C4-2B (cell line): ENCODE results near the gene ATP11A.

Source experiments
- ZFX ChIP-seq: fragments of 450-650 bp; IDR thresholded peaks from 2 replicates; pipeline ENCODE4 v1.6.1; 2017
- TF ChIP-seq, protein P1 (sequence below): fragments of 450-650 bp; conservative IDR thresholded peaks from 2 replicates; pipeline ENCODE4 v1.5.1; 2017; ENCODE audit warnings: mild to moderate bottlenecking

DNA sequence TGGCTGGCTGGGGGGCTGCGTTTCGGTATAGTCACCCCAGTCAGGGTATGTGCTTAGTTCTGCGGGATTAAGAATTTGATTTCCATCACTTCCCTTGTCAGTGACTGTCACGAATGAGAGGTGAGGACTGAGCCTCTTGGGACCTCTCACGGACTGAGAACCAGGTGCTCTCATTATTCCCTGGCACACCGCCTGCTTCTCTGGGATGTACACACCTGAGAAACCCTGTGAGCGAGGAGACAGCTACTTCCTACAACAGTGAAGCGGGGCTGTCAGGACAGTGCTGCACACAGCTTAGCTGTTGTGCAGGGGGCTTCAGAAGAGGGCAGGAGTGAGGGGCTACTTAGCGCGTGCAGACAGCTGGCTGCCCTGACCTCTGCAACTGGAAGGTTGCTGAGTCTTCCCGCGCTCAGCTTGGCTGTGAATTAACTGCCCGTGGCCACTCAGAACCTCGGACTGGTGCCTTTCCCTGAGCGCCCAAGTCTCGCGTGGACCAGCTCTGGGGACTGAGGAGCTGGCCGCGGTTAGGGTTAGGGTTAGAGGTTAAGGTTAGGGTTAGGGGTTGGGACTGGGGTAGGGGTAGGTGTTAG, 213.9 kb downstream of the ATP11A start:
- TF ChIP-seq, protein P1, sequence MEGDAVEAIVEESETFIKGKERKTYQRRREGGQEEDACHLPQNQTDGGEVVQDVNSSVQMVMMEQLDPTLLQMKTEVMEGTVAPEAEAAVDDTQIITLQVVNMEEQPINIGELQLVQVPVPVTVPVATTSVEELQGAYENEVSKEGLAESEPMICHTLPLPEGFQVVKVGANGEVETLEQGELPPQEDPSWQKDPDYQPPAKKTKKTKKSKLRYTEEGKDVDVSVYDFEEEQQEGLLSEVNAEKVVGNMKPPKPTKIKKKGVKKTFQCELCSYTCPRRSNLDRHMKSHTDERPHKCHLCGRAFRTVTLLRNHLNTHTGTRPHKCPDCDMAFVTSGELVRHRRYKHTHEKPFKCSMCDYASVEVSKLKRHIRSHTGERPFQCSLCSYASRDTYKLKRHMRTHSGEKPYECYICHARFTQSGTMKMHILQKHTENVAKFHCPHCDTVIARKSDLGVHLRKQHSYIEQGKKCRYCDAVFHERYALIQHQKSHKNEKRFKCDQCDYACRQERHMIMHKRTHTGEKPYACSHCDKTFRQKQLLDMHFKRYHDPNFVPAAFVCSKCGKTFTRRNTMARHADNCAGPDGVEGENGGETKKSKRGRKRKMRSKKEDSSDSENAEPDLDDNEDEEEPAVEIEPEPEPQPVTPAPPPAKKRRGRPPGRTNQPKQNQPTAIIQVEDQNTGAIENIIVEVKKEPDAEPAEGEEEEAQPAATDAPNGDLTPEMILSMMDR: no peak
- no peak for TF ChIP-seq ZFX
